HL-60 (cell line): ENCODE data around the gene RYR3.

Experiments
- GABPA ChIP-seq: IDR thresholded peaks from 2 replicates; pipeline ENCODE4 v1.6.1; 2012; ENCODE audit warnings: low read depth
- POLR2AphosphoS5 ChIP-seq: IDR thresholded peaks from 2 replicates; pipeline ENCODE4 v1.6.1; 2012; ENCODE audit warnings: low read depth
- REST ChIP-seq: IDR thresholded peaks from 2 replicates; pipeline ENCODE4 v1.6.1; 2012; ENCODE audit warnings: low read depth; ENCODE audit not compliant: insufficient replicate concordance
- SPI1 ChIP-seq: IDR thresholded peaks from 2 replicates; pipeline ENCODE4 v1.6.1; 2012; ENCODE audit warnings: low read depth, mild to moderate bottlenecking, borderline replicate concordance
- TF ChIP-seq, protein P1 (sequence below): IDR thresholded peaks from one replicate; pipeline ENCODE4 v1.5.1; 2011; ENCODE audit warnings: low read length, control low read depth, inconsistent platforms; ENCODE audit not compliant: insufficient read depth

DNA sequence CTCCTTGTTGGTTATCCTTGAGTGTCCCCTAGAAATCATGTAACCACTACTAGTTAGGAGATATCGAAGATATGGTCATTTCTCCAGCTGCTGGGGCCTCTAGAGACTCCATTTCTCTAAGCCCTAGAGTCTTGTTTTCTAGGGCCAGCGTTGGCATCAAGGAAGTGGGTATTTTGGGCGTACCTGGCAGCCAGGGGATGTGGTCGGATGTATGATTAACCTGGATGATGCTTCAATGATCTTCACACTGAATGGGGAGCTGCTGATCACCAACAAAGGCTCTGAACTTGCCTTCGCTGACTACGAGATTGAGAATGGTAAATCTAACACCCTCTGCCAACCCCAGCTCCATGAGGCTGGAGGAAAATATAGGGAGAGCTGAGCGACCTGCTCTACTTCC is 325.5 kb downstream of the RYR3 start:
- TF ChIP-seq GABPA (no peak), POLR2AphosphoS5 (no peak), REST (no peak), SPI1 (no peak)
- TF ChIP-seq, protein P1, sequence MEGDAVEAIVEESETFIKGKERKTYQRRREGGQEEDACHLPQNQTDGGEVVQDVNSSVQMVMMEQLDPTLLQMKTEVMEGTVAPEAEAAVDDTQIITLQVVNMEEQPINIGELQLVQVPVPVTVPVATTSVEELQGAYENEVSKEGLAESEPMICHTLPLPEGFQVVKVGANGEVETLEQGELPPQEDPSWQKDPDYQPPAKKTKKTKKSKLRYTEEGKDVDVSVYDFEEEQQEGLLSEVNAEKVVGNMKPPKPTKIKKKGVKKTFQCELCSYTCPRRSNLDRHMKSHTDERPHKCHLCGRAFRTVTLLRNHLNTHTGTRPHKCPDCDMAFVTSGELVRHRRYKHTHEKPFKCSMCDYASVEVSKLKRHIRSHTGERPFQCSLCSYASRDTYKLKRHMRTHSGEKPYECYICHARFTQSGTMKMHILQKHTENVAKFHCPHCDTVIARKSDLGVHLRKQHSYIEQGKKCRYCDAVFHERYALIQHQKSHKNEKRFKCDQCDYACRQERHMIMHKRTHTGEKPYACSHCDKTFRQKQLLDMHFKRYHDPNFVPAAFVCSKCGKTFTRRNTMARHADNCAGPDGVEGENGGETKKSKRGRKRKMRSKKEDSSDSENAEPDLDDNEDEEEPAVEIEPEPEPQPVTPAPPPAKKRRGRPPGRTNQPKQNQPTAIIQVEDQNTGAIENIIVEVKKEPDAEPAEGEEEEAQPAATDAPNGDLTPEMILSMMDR: no peak
